K562 (cell line): ENCODE data around the gene PSAP. TPM values are rescaled to one million over a fixed set of nuclear protein-coding genes. Genes with fewer than 3 reads are reported as not detected.

ENCODE experiments used
- ATAC-seq: fragments of 200-7000 bp; cut with Tn5 transposase; 3 replicates; pipeline ENCODE4 v1.9.1; 2020; ENCODE audit warnings: moderate library complexity
- BruUV-seq: library from RNA; stranded (reverse); fragments of 400-500 nt; replicated peaks from 2 replicates; lab custom pipeline; 2021; lab: Mats Ljungman, UMichigan
- CTCF ChIA-PET: fragments of 300-600 bp; formaldehyde crosslinking; extraction: SDS; loops from one replicate; lab custom pipeline; 2021; ENCODE audit warnings: low intra/inter-chr PET ratio; lab: Yijun Ruan, JAX
- POLR2A ChIA-PET: fragments of 300-600, 350-650 bp; sonication (Branson Sonifier 250); formaldehyde crosslinking; extraction: SDS; loops from one replicate; lab custom pipeline; 2021; ENCODE audit warnings: antibody characterized with exemption, inconsistent platforms; lab: Yijun Ruan, JAX
- DNase-seq, 4 experiments: peaks; one replicate each; pipeline versions ENCODE4 v3.0.0 to v3.0.0-alpha.2; 2011 to 2018; ENCODE audit warnings: low spot score in 3 of 4, mixed read lengths in 3 of 4; ENCODE audit errors: extremely low read depth in 1 of 4
- FAIRE-seq: peaks from 2 replicates; lab custom pipeline; 2011; peaks lifted over from hg19 to GRCh38; lab: Jason Lieb, UNC
- H2AFZ ChIP-seq: 2 replicates; pipeline ENCODE4 v1.6.0; 2011; ENCODE audit warnings: low read depth, low read length, control low read depth, inconsistent platforms
- H3K27ac ChIP-seq: fragments of 200-600 bp; 3 replicates; pipeline ENCODE4 v1.8.0; 2011; ENCODE audit warnings: low read depth, mild to moderate bottlenecking, control low read depth, inconsistent platforms, low read length, moderate library complexity, mixed read lengths; ENCODE audit errors: extremely low read depth
- H3K27me3 ChIP-seq, 2 experiments: fragments of 300-600 bp in 1 of 2; 2 replicates in 1 of 2; 3 replicates in 1 of 2; pipeline versions ENCODE4 v1.6.0 to v1.8.0; 2011; ENCODE audit warnings: inconsistent platforms in 2 of 2, low read length in 2 of 2, mild to moderate bottlenecking in 1 of 2, mixed read lengths in 1 of 2, moderate library complexity in 1 of 2; ENCODE audit not compliant: control insufficient read depth in 2 of 2, insufficient read depth in 2 of 2
- H3K36me3 ChIP-seq: fragments of 300-600 bp; 3 replicates; pipeline ENCODE4 v1.8.0; 2011; ENCODE audit warnings: mild to moderate bottlenecking, low read length, inconsistent platforms; ENCODE audit not compliant: control insufficient read depth, insufficient read depth
- H3K4me1 ChIP-seq, 2 experiments: fragments of 200-600 bp in 1 of 2; replicated peaks in 1 of 2; 2 replicates in 1 of 2; 3 replicates in 1 of 2; pipeline versions ENCODE4 v1.5.1 to v1.8.0; 2011; ENCODE audit warnings: inconsistent platforms in 2 of 2, low read length in 2 of 2, mild to moderate bottlenecking in 1 of 2, mixed read lengths in 1 of 2, moderate library complexity in 1 of 2; ENCODE audit not compliant: control insufficient read depth in 2 of 2, insufficient read depth in 2 of 2
- H3K4me2 ChIP-seq: 2 replicates; pipeline ENCODE4 v1.6.1; 2011; ENCODE audit warnings: low read length, control low read depth, inconsistent platforms, mixed read lengths; ENCODE audit not compliant: insufficient read depth
- H3K4me3 ChIP-seq: fragments of 200-600 bp; sonication (generic), shearing (Covaris generic); 2 replicates; pipeline ENCODE4 v1.5.1; 2016; ENCODE audit warnings: control low read depth, inconsistent platforms
- H3K79me2 ChIP-seq: fragments of 200-600 bp; 3 replicates; pipeline ENCODE4 v1.8.0; 2011; ENCODE audit warnings: low read length, inconsistent platforms; ENCODE audit not compliant: control insufficient read depth, insufficient read depth
- H3K9ac ChIP-seq, 2 experiments: 2 replicates each; pipeline versions ENCODE4 v1.6.0 to v1.6.1; 2011; ENCODE audit warnings: low read depth in 2 of 2, low read length in 2 of 2, control low read depth in 1 of 2, inconsistent platforms in 1 of 2, mild to moderate bottlenecking in 1 of 2, mixed read lengths in 1 of 2; ENCODE audit not compliant: insufficient read depth in 1 of 2
- H3K9me1 ChIP-seq: one replicate; pipeline ENCODE4 v1.6.0; 2011; ENCODE audit warnings: inconsistent platforms, mild to moderate bottlenecking, low read length, moderate library complexity; ENCODE audit not compliant: control insufficient read depth, insufficient read depth
- H3K9me3 ChIP-seq: replicated peaks from 2 replicates; pipeline ENCODE4 v1.5.1; 2011; ENCODE audit warnings: low read depth, low read length, inconsistent platforms; ENCODE audit not compliant: control insufficient read depth, insufficient read depth
- H4K20me1 ChIP-seq: replicated peaks from 2 replicates; pipeline ENCODE4 v1.6.1; 2011; ENCODE audit warnings: low read length, inconsistent platforms, mixed read lengths; ENCODE audit not compliant: control insufficient read depth, insufficient read depth
- MYBL2 ChIP-seq, 2 experiments: fragments of 450-650 bp in 1 of 2; sonication (generic) in 1 of 2; formaldehyde crosslinking in 1 of 2; IDR thresholded peaks; 2 replicates each; pipeline versions ENCODE4 v1.6.1 to v1.8.1; 2017 to 2022; ENCODE audit warnings: borderline replicate concordance in 1 of 2, inconsistent platforms in 1 of 2, low read depth in 1 of 2, mild to moderate bottlenecking in 1 of 2, missing genetic modification reagents in 1 of 2, moderate library complexity in 1 of 2
- RBM15 ChIP-seq: fragments of 200-400 bp; formaldehyde crosslinking; IDR thresholded peaks from 2 replicates; pipeline ENCODE4 v1.6.1; 2018; ENCODE audit warnings: mild to moderate bottlenecking, low read length, moderate library complexity; ENCODE audit not compliant: insufficient read depth
- ZNF445 ChIP-seq: fragments of 250-450 bp; sonication (Bioruptor Pico); IDR thresholded peaks from 2 replicates; pipeline ENCODE4 v1.4.0; 2020; ENCODE audit warnings: low read depth, mild to moderate bottlenecking, moderate library complexity
- WGBS: fragments of 100-300 bp; shearing (Covaris generic); methylation state at CpG from one replicate; pipeline ENCODE4 v1.1.6; 2016; ENCODE audit warnings: low coverage, mixed read lengths; ENCODE audit not compliant: insufficient coverage; ENCODE audit errors: missing lambda C conversion rate; 5-methylcytosine and 5-hydroxymethylcytosine counted together
- in situ Hi-C: fragments of 300-500 bp; cut with MboI; formaldehyde crosslinking; loops from 4 replicates; pipeline ENCODE4 v1.15.0; 2018; ENCODE audit warnings: inconsistent platforms, mixed read lengths
- intact Hi-C: fragments of 100-400 bp; cut with micrococcal nuclease; formaldehyde crosslinking; loops from 2 replicates; pipeline ENCODE4 v1.14.2; 2022
- polyA plus RNA-seq, 8 experiments: library from polyadenylated mRNA; depleted of rRNA in 4 of 8; stranded (reverse) in 5 of 8; unstranded in 3 of 8; fragments of >200 nt; fragmentation: Nextera tagmentation in 2 of 8; fragmentation: Illumina TruSeq in 1 of 8; extraction: Ambion mirVana in 2 of 8; extraction: Trizol in 1 of 8; gene quantifications; 2 replicates each; pipeline versions ENCODE4 v1.2.1 to v1.2.3, GENCODE V29; 2011 to 2014; ENCODE audit warnings: inconsistent platforms in 1 of 8, missing spikeins in 1 of 8
- total RNA-seq, 7 experiments: library from RNA; depleted of rRNA in 6 of 7; stranded (reverse); fragments of >200 nt in 6 of 7; fragmentation: Illumina TruSeq in 2 of 7; extraction: Trizol in 2 of 7; gene quantifications; 2 replicates each; pipeline versions ENCODE4 v1.2.1 to v1.2.3, GENCODE V29; 2011 to 2021; ENCODE audit warnings: low replicate concordance in 1 of 7
- TF ChIP-seq, protein P1 (sequence below), 2 experiments: IDR thresholded peaks; 2 replicates each; pipeline ENCODE4 v1.6.1; 2011; ENCODE audit warnings: borderline replicate concordance in 1 of 2, control low read depth in 1 of 2, low read depth in 1 of 2, low read length in 1 of 2, mild to moderate bottlenecking in 1 of 2, mixed read lengths in 1 of 2, moderate library complexity in 1 of 2; ENCODE audit not compliant: insufficient read depth in 1 of 2, insufficient read length in 1 of 2, poor library complexity in 1 of 2, severe bottlenecking in 1 of 2; ENCODE audit errors: extremely low read depth in 1 of 2
- TF ChIP-seq, protein P2 (sequence below): IDR thresholded peaks from 2 replicates; pipeline ENCODE4 v1.6.1; 2014; ENCODE audit warnings: antibody characterized with exemption
- TF ChIP-seq, protein P3 (sequence below), 2 experiments: fragments of 450-650 bp in 1 of 2; sonication (generic) in 1 of 2; formaldehyde crosslinking in 1 of 2; IDR thresholded peaks; 2 replicates each; pipeline versions ENCODE4 v1.7.1 to v1.9.0; 2016 to 2022; ENCODE audit warnings: inconsistent platforms in 1 of 2, mild to moderate bottlenecking in 1 of 2, missing genetic modification reagents in 1 of 2
- TF ChIP-seq, protein P4 (sequence below): fragments of 250-450 bp; sonication (Bioruptor Pico); IDR thresholded peaks from 2 replicates; pipeline ENCODE4 v1.8.0; 2022; ENCODE audit warnings: moderate library complexity, mild to moderate bottlenecking, inconsistent platforms

PSAP gene
- total and polyA plus RNA-seq, 9 of the 15 experiments (the other 6 are each of a cell fraction or from before 2014, with no cell fraction given), result 245 to 700 (median 429) TPM

DNA sequence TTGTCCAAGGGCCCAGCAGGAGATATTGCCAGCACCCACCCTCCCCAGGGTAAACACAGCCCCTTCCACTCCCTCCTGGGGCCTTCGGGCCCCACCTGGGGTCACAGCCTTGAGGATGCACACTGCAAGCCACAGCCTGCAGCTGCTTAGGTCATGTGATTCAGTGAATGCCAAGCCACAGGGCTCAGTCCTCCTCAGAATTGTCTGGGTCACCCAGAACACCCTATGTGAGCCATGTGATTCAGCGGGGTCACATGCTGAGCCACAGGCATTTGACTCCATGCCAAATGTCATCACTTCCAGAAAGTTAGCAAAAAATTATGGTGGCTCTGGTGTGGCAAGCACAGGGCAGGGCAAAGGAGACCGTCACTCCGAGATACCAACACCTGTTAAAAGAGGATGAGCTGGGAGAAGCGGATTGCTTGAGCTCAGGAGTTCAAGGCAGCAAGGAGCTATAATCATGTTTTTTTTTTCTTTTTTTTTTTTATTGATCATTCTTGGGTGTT lies 17.2 kb upstream of the PSAP start:
- WGBS, result 42% methylated on average over 5 of the region's 5 CpGs
- POLR2A ChIA-PET, result interaction anchor here (0.5 to 1.3 kb wide), 2 partner anchors 14 to 140 kb away, joined by 3 read pairs; no protein-coding TSS in a partner anchor
- H3K27me3 ChIP-seq, result no peaks in the 10 kb centered on the region
- H3K36me3 ChIP-seq, result no peaks in the 10 kb centered on the region
- H3K4me2 ChIP-seq, result peak overlapping the region; percentile 14; the same call in 1 of the 2 replicates
- H3K79me2 ChIP-seq, result no peaks in the 10 kb centered on the region
- H3K9me3 ChIP-seq, result no peaks in the 10 kb centered on the region
- ATAC-seq, result peak; percentile 82
- H3K27ac ChIP-seq, result peak overlapping the region; percentile 55; the same call in 2 of the 3 replicates
- H3K4me1 ChIP-seq, result peaks cover 13 to 27% of the 10 kb centered on the region in 2 experiments
- H3K9ac ChIP-seq, result peak overlapping the region; percentile 51 to 89
- intact Hi-C loops, result no loop called here
- in situ Hi-C loops, result no loop called here
- CTCF ChIA-PET, result interaction anchor here (0.7 kb wide), 1 partner anchor 1215 kb away, joined by 3 read pairs; no protein-coding TSS in a partner anchor
- H3K9me1 ChIP-seq, result no peaks in the 10 kb centered on the region
- H3K4me3 ChIP-seq, result no peak overlapping the region
- FAIRE-seq, result peak; percentile 79
- no peaks in the 10 kb centered on the region for H4K20me1 ChIP-seq
- peak overlapping the region; percentile 93 for H2AFZ ChIP-seq
- DNase-seq, result peak; percentile 37 to 82 (median 52)
- no TSS peak for BruUV-seq
- no peak for TF ChIP-seq MYBL2 (IDR thresholded peaks at IDR 0.05; ENCODE audit: low read depth)
- TF ChIP-seq MYBL2 (CRISPR knock-in tag; IDR thresholded peaks at IDR 0.05; ENCODE audit: borderline replicate concordance), result no peak
- TF ChIP-seq, protein P1, sequence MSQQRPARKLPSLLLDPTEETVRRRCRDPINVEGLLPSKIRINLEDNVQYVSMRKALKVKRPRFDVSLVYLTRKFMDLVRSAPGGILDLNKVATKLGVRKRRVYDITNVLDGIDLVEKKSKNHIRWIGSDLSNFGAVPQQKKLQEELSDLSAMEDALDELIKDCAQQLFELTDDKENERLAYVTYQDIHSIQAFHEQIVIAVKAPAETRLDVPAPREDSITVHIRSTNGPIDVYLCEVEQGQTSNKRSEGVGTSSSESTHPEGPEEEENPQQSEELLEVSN (IDR thresholded peaks at IDR 0.05; ENCODE audit: borderline replicate concordance in 1 of 2, extremely low read depth in 1 of 2, insufficient read depth in 1 of 2, insufficient read length in 1 of 2, low read depth in 1 of 2, low read length in 1 of 2, poor library complexity in 1 of 2, severe bottlenecking in 1 of 2), result no peak
- no peak for TF ChIP-seq ZNF445 (CRISPR knock-in tag)
- TF ChIP-seq, protein P2, sequence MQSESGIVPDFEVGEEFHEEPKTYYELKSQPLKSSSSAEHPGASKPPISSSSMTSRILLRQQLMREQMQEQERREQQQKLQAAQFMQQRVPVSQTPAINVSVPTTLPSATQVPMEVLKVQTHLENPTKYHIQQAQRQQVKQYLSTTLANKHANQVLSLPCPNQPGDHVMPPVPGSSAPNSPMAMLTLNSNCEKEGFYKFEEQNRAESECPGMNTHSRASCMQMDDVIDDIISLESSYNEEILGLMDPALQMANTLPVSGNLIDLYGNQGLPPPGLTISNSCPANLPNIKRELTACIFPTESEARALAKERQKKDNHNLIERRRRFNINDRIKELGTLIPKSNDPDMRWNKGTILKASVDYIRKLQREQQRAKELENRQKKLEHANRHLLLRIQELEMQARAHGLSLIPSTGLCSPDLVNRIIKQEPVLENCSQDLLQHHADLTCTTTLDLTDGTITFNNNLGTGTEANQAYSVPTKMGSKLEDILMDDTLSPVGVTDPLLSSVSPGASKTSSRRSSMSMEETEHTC, result peak; percentile 87
- TF ChIP-seq, protein P3, sequence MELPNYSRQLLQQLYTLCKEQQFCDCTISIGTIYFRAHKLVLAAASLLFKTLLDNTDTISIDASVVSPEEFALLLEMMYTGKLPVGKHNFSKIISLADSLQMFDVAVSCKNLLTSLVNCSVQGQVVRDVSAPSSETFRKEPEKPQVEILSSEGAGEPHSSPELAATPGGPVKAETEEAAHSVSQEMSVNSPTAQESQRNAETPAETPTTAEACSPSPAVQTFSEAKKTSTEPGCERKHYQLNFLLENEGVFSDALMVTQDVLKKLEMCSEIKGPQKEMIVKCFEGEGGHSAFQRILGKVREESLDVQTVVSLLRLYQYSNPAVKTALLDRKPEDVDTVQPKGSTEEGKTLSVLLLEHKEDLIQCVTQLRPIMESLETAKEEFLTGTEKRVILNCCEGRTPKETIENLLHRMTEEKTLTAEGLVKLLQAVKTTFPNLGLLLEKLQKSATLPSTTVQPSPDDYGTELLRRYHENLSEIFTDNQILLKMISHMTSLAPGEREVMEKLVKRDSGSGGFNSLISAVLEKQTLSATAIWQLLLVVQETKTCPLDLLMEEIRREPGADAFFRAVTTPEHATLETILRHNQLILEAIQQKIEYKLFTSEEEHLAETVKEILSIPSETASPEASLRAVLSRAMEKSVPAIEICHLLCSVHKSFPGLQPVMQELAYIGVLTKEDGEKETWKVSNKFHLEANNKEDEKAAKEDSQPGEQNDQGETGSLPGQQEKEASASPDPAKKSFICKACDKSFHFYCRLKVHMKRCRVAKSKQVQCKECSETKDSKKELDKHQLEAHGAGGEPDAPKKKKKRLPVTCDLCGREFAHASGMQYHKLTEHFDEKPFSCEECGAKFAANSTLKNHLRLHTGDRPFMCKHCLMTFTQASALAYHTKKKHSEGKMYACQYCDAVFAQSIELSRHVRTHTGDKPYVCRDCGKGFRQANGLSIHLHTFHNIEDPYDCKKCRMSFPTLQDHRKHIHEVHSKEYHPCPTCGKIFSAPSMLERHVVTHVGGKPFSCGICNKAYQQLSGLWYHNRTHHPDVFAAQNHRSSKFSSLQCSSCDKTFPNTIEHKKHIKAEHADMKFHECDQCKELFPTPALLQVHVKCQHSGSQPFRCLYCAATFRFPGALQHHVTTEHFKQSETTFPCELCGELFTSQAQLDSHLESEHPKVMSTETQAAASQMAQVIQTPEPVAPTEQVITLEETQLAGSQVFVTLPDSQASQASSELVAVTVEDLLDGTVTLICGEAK (IDR thresholded peaks at IDR 0.05), result peak; percentile 67
- TF ChIP-seq, protein P3 (CRISPR knock-in tag; IDR thresholded peaks at IDR 0.05), result no peak
- TF ChIP-seq RBM15, result no peak
- TF ChIP-seq, protein P4, sequence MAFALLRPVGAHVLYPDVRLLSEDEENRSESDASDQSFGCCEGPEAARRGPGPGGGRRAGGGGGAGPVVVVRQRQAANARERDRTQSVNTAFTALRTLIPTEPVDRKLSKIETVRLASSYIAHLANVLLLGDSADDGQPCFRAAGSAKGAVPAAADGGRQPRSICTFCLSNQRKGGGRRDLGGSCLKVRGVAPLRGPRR (CRISPR knock-in tag), result no peak
